GM12874 (cell line): ENCODE results near the gene INSRR.

ENCODE experiments used
- CTCF ChIP-seq: IDR thresholded peaks from 2 replicates; pipeline ENCODE4 v1.5.1; 2011; ENCODE audit warnings: low read depth, mild to moderate bottlenecking, control low read depth, low read length, moderate library complexity; ENCODE audit not compliant: insufficient read depth

The INSRR gene

GRCh38 chr1:156797212-156797871, 61.6 kb downstream of the INSRR start:
- peak; percentile 77 for TF ChIP-seq CTCF

DNA sequence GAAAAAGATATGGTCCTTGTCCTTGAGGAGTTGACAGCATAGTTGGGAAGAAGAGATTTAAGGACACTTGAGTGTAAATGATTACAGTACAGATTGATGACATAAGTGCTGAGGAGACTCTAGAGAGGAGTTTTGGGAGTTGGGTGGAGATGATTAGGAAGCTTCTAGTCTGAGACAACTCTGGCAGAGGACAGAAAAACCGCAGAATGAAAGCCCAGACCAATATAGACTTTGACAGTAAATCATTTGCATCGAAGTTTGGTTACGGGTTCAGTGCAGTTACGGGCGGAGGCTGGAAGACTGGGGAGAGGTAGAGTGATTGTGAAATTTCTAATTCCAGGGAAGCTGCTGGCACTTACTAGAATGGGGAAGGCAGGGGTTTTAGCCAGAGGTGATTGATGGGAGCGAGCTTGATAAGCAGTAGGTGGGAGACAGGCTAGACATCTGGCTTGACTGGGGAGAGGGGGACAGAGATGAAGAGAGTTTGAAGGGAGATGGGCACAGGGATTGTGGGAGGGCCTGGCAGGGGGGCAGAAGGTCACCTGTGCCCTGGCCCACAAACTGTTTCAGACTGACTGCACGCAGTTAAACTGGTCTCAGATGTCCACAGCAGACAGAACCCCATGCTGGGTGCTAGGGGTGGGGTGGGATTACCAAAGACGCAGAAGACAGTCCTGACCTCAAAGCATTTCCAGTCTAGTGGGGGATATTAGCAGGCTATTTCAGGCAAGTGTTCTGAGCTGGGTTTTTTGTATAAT, 62.4 kb downstream of the INSRR start:
- TF ChIP-seq CTCF: no peak

GRCh38 chr1:156795787-156796186, 63.1 kb downstream of the INSRR start:
- TF ChIP-seq CTCF: no peak

GRCh38 chr1:156795374-156795733, 63.6 kb downstream of the INSRR start:
- no peak for TF ChIP-seq CTCF

DNA sequence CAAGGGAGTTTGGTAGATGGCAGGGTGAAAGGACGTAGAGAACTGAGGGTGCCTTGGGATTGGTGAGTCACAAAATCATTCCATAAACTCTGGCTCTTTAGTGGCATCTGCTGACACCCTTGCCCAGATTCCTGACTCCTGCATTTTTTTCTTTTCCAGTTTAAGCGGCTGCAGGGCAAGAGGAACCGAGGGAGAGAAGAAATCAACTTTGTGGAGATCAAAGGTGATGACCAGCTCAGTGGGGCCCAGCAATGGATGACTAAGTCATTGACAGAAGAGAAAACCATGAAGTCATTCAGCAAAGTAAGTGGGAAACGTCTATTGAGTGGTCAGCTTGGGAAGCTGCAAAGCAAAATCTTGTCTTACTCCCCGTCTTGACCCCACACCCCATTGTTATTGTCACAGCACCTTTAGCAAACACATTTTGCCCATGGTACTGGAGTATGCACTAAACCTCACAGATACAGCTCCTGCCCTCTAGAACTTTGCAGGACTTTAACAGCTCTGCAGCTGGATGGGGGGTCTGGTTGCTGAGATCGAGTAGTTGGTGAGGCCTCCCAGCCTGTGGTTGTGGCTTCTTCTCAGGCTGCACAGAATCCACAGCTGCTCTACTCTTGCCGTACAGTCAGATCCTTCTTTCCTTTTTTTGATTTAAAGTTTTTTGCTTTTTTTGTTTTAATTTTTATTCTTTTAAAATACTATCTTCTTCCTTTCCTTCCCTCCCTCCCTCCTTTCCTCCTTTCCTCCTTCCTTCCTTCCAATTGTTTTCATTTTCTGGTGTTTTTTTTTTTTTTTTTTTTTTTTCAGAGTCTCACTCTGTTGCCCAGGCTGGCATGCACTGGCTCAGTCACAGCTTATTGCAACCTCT, 64.2 kb downstream of the INSRR start:
- no peak for TF ChIP-seq CTCF
